Measurements from ENCODE around the gene IRF5.

The IRF5 gene

GRCh38 chr7:128891110-128891941, 46.4 kb upstream of the IRF5 start:
- no peak for TF ChIP-seq TEAD4 (IDR thresholded peaks at IDR 0.05)
- peak; percentile 88 for TF ChIP-seq ZBTB7A (IDR thresholded peaks at IDR 0.05; ENCODE audit: low read depth)
- TF ChIP-seq TCF12 (IDR thresholded peaks at IDR 0.05; ENCODE audit: low read depth), result peak; percentile 50; the same call in 1 of the 2 replicates

- TF ChIP-seq EP300 (IDR thresholded peaks at IDR 0.05; ENCODE audit: borderline replicate concordance) (no peak), ZBTB7A (IDR thresholded peaks at IDR 0.05; ENCODE audit: low read depth) (no peak), EGR1 (IDR thresholded peaks at IDR 0.05) (no peak), CEBPB (IDR thresholded peaks at IDR 0.05) (no peak), NFIC (IDR thresholded peaks at IDR 0.05) (no peak), YY1 (IDR thresholded peaks at IDR 0.05; ENCODE audit: low read depth) (no peak), CREB1 (IDR thresholded peaks at IDR 0.05; ENCODE audit: low read depth) (no peak), TAF1 (IDR thresholded peaks at IDR 0.05; ENCODE audit: low read depth) (no peak), FOXM1 (IDR thresholded peaks at IDR 0.05; ENCODE audit: borderline replicate concordance, low read depth) (no peak), REST (IDR thresholded peaks at IDR 0.05; ENCODE audit: low read depth) (no peak), TEAD4 (IDR thresholded peaks at IDR 0.05) (no peak), RAD21 (IDR thresholded peaks at IDR 0.05; ENCODE audit: low read depth) (no peak), TCF12 (IDR thresholded peaks at IDR 0.05; ENCODE audit: low read depth) (no peak)
These were observed 45.8 kb upstream of the IRF5 start for GRCh38 chr7:128891942-128892269.

- TF ChIP-seq RAD21 (IDR thresholded peaks at IDR 0.05; ENCODE audit: low read depth) (peak; percentile 6; the same call in 1 of the 2 replicates), FOXM1 (IDR thresholded peaks at IDR 0.05; ENCODE audit: borderline replicate concordance, low read depth) (no peak), MAX (IDR thresholded peaks at IDR 0.05) (no peak; the same call in 1 of the 2 replicates), NFIC (IDR thresholded peaks at IDR 0.05) (no peak), CEBPB (IDR thresholded peaks at IDR 0.05) (no peak), TEAD4 (IDR thresholded peaks at IDR 0.05) (no peak), CREB1 (IDR thresholded peaks at IDR 0.05; ENCODE audit: low read depth) (no peak), TAF1 (IDR thresholded peaks at IDR 0.05; ENCODE audit: low read depth) (no peak), EP300 (IDR thresholded peaks at IDR 0.05; ENCODE audit: borderline replicate concordance) (no peak), ZBTB7A (IDR thresholded peaks at IDR 0.05; ENCODE audit: low read depth) (no peak), YY1 (IDR thresholded peaks at IDR 0.05; ENCODE audit: low read depth) (0 out of 2 replicates have a peak, but pooled peaks have one; percentile 32), EGR1 (IDR thresholded peaks at IDR 0.05) (no peak), TCF12 (IDR thresholded peaks at IDR 0.05; ENCODE audit: low read depth) (no peak), USF1 (IDR thresholded peaks at IDR 0.05) (no peak)
These were observed 45.0 kb upstream of the IRF5 start for GRCh38 chr7:128892521-128893250.

GRCh38 chr7:128893251-128894100, 44.3 kb upstream of the IRF5 start:
- peak; percentile 46; the same call in 1 of the 2 replicates for TF ChIP-seq NFIC (IDR thresholded peaks at IDR 0.05)
- peak; percentile 80; the same call in 1 of the 2 replicates for TF ChIP-seq TCF12 (IDR thresholded peaks at IDR 0.05; ENCODE audit: low read depth)
- TF ChIP-seq CEBPB (IDR thresholded peaks at IDR 0.05), result no peak
- peak; percentile 56; the same call in 1 of the 2 replicates for TF ChIP-seq TEAD4 (IDR thresholded peaks at IDR 0.05)
- TF ChIP-seq MAX (IDR thresholded peaks at IDR 0.05), result peak; percentile 76
- no peak for TF ChIP-seq CREB1 (IDR thresholded peaks at IDR 0.05; ENCODE audit: low read depth)
- TF ChIP-seq ZBTB7A (IDR thresholded peaks at IDR 0.05; ENCODE audit: low read depth), result peak; percentile 57; the same call in 1 of the 2 replicates
- peak; percentile 47; the same call in 1 of the 2 replicates for TF ChIP-seq EP300 (IDR thresholded peaks at IDR 0.05; ENCODE audit: borderline replicate concordance)

GRCh38 chr7:128894101-128894440, 43.7 kb upstream of the IRF5 start:
- TF ChIP-seq FOXM1 (IDR thresholded peaks at IDR 0.05; ENCODE audit: borderline replicate concordance, low read depth) (no peak), EP300 (IDR thresholded peaks at IDR 0.05; ENCODE audit: borderline replicate concordance) (no peak), TCF12 (IDR thresholded peaks at IDR 0.05; ENCODE audit: low read depth) (no peak), RAD21 (IDR thresholded peaks at IDR 0.05; ENCODE audit: low read depth) (no peak), CREB1 (IDR thresholded peaks at IDR 0.05; ENCODE audit: low read depth) (no peak)

GRCh38 chr7:128895320-128895719, 42.4 kb upstream of the IRF5 start:
- no peak for TF ChIP-seq TEAD4 (IDR thresholded peaks at IDR 0.05)
- TF ChIP-seq EGR1 (IDR thresholded peaks at IDR 0.05), result no peak
- TF ChIP-seq NFIC (IDR thresholded peaks at IDR 0.05), result no peak
- no peak for TF ChIP-seq MAX (IDR thresholded peaks at IDR 0.05)
- no peak for TF ChIP-seq CEBPB (IDR thresholded peaks at IDR 0.05)
- TF ChIP-seq USF1 (IDR thresholded peaks at IDR 0.05), result no peak
- no peak for TF ChIP-seq YY1 (IDR thresholded peaks at IDR 0.05; ENCODE audit: low read depth)
